Spinal cord (tissue), 10 donors: ENCODE data around the gene GADD45GIP1. TPM values are rescaled to one million over a fixed set of nuclear protein-coding genes. Genes with fewer than 3 reads are reported as not detected.
A peak's percentile ranks its signal among the peaks of the same experiment; 100 is the strongest.
"Not testable (repeated sequence)": the region's sequence is repeated elsewhere in the genome, so short reads cannot be mapped to it uniquely, and the experiment has no call there.

Experiments used
- DNase-seq, 6 donors: peaks; one replicate each; pipeline versions ENCODE4 v3.0.0 to v3.0.0-alpha.2; 2013 to 2015; ENCODE audit warnings: low spot score in 6 of 6, low read depth in 4 of 6
- H3K27ac ChIP-seq: one replicate; pipeline ENCODE4 v1.5.1; 2013; ENCODE audit warnings: low read depth, low read length, control low read depth
- H3K27me3 ChIP-seq: one replicate; pipeline ENCODE4 v1.6.1; 2013; ENCODE audit warnings: low read length; ENCODE audit not compliant: control insufficient read depth, insufficient read depth
- H3K36me3 ChIP-seq: one replicate; pipeline ENCODE4 v1.6.1; 2013; ENCODE audit warnings: low read length; ENCODE audit not compliant: control insufficient read depth, insufficient read depth
- H3K4me1 ChIP-seq: one replicate; pipeline ENCODE4 v1.6.1; 2013; ENCODE audit warnings: low read length; ENCODE audit not compliant: control insufficient read depth, insufficient read depth
- H3K4me3 ChIP-seq: one replicate; pipeline ENCODE4 v1.5.1; 2013; ENCODE audit warnings: low read depth, low read length, control low read depth
- H3K9me3 ChIP-seq: one replicate; pipeline ENCODE4 v1.6.1; 2013; ENCODE audit warnings: low read length; ENCODE audit not compliant: control insufficient read depth, insufficient read depth
- WGBS: methylation state at CpG from one replicate; pipeline ENCODE4 v1.1.5; 2013; ENCODE audit warnings: missing lambda C conversion rate; ENCODE audit not compliant: insufficient coverage; 5-methylcytosine and 5-hydroxymethylcytosine counted together
- polyA plus RNA-seq, 2 donors: library from polyadenylated mRNA; unstranded; fragments of 120-200 nt; gene quantifications; one replicate each; pipeline ENCODE4 v1.2.1, GENCODE V29; 2013; ENCODE audit not compliant: insufficient read length in 2 of 2
- total RNA-seq, 2 donors: library from RNA; depleted of rRNA in 1 of 2; stranded (reverse); fragments of 120-200 nt in 1 of 2; fragments of >200 nt in 1 of 2; gene quantifications; one replicate each; pipeline versions ENCODE4 v1.2.3 to v1.2.4, GENCODE V29; 2013 to 2014
- donor health status: healthy.

Gene GADD45GIP1
- total and polyA plus RNA-seq, 4 donors = 9.7 to 55.6 (median 37.2) TPM

GRCh38 chr19:12935071-12935470, 22.0 kb downstream of the GADD45GIP1 start:
- 96% methylated on average over 8 of the region's 10 CpGs for WGBS
- Histone ChIP-seq H3K27me3 (no peaks in the 10 kb centered on the region), H3K27ac (no peak overlapping the region), H3K4me1 (peaks cover 37% of the 10 kb centered on the region), H3K4me3 (no peak overlapping the region), H3K9me3 (no peaks in the 10 kb centered on the region), H3K36me3 (peaks cover 19% of the 10 kb centered on the region)
- no peak for DNase-seq

- Histone ChIP-seq H3K27me3 (no peaks in the 10 kb centered on the region), H3K9me3 (no peaks in the 10 kb centered on the region), H3K4me1 (peaks cover 29% of the 10 kb centered on the region), H3K36me3 (peaks cover 30% of the 10 kb centered on the region), H3K27ac (peak within 1 kb of the TSS; percentile 63), H3K4me3 (peak within 1 kb of the TSS; percentile 82)
- WGBS = under 1% methylated on average over 42 of the region's 51 CpGs
- peak in 4 of 6 donors; percentile 86 to 98 (median 92) for DNase-seq
These were observed 23.5 kb downstream of the GADD45GIP1 start, which contains the start of gene FARSA for GRCh38 chr19:12933287-12934072. TSS of gene FARSA (minus strand) at chr19:12933711. CDS start at chr19:12933696, 15 bp downstream.

GRCh38 chr19:12932392-12933286, 24.4 kb downstream of the GADD45GIP1 start:
- DNase-seq = no peak
- Histone ChIP-seq H3K27me3 (no peaks in the 10 kb centered on the region), H3K36me3 (peaks cover 38% of the 10 kb centered on the region), H3K4me3 (peak overlapping the region; percentile 82), H3K27ac (peak overlapping the region; percentile 63), H3K9me3 (no peaks in the 10 kb centered on the region), H3K4me1 (peaks cover 24% of the 10 kb centered on the region)
- 30% methylated on average over 16 of the region's 16 CpGs for WGBS

GRCh38 chr19:12930002-12930645, 26.9 kb downstream of the GADD45GIP1 start:
- WGBS = 94% methylated on average over 12 of the region's 19 CpGs
- Histone ChIP-seq H3K9me3 (no peaks in the 10 kb centered on the region), H3K4me1 (peaks cover 16% of the 10 kb centered on the region), H3K4me3 (no peak overlapping the region), H3K27me3 (no peaks in the 10 kb centered on the region), H3K36me3 (peaks cover 62% of the 10 kb centered on the region), H3K27ac (no peak overlapping the region)
- no peak for DNase-seq

DNA sequence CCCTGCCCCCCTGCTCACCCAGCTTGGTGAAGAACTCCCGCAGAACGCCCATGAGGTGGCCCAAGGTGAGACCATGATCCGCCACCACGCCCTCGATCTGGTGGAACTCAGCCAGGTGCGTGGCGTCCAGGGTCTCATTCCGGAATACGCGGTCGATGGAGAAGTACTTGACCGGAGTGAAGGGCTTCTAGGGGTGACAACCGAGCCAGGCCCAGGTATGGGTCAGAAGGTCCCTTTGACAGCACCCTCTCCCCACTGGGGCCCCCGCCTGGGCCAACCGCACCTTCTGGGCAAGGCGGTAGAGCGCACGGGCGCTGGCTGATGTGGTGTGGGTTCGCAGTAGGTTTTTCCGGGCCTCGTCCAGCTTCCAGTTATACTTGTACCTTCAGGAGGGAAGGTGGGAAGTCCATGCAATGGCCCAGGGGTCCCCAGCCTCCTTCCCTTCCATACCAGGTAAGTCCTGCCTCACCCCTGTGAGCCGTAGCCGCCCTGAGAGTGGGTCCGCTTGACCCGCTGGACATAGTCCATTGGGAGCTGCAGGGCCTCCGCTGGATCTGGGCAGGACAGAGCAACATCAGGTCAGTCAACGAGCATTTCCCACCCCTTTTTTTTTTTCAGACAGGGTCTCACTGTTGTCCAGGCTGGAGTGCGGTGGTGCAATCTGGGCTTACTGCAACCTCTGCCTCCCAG, 32.3 kb downstream of the GADD45GIP1 start:
- Histone ChIP-seq H3K9me3 (no peaks in the 10 kb centered on the region), H3K4me1 (no peaks in the 10 kb centered on the region), H3K27ac (no peak overlapping the region), H3K27me3 (no peaks in the 10 kb centered on the region), H3K4me3 (no peak overlapping the region), H3K36me3 (peaks cover 77% of the 10 kb centered on the region)
- WGBS = 96% methylated on average over 18 of the region's 29 CpGs
- DNase-seq = no peak

- no peaks in the 10 kb centered on the region for H3K27me3 ChIP-seq
- WGBS = 100% methylated on average over 2 of the region's 4 CpGs
- H3K4me3 ChIP-seq = no peak overlapping the region
- DNase-seq = no peak
- H3K36me3 ChIP-seq = peaks cover 59% of the 10 kb centered on the region
- H3K9me3 ChIP-seq = no peaks in the 10 kb centered on the region
- no peak overlapping the region for H3K27ac ChIP-seq
- peaks cover 13% of the 10 kb centered on the region for H3K4me1 ChIP-seq
These were observed 34.1 kb downstream of the GADD45GIP1 start for GRCh38 chr19:12922959-12923358.

GRCh38 chr19:12921047-12921446, 36.0 kb downstream of the GADD45GIP1 start:
- Histone ChIP-seq H3K27me3 (no peaks in the 10 kb centered on the region), H3K4me1 (peaks cover 13% of the 10 kb centered on the region), H3K36me3 (peaks cover 40% of the 10 kb centered on the region), H3K27ac (no peak overlapping the region), H3K4me3 (no peak overlapping the region), H3K9me3 (no peaks in the 10 kb centered on the region)
- DNase-seq = no peak
- WGBS = 71% methylated on average over 3 of the region's 3 CpGs

- no peaks in the 10 kb centered on the region for H3K27me3 ChIP-seq
- H3K4me1 ChIP-seq = peaks cover 25% of the 10 kb centered on the region
- 98% methylated on average over 10 of the region's 14 CpGs for WGBS
- H3K9me3 ChIP-seq = no peaks in the 10 kb centered on the region
- DNase-seq = no peak
- no peak overlapping the region for H3K4me3 ChIP-seq
- H3K36me3 ChIP-seq = peaks cover 15% of the 10 kb centered on the region
- H3K27ac ChIP-seq = no peak overlapping the region
These were observed 38.8 kb downstream of the GADD45GIP1 start for GRCh38 chr19:12918253-12918652.

DNA sequence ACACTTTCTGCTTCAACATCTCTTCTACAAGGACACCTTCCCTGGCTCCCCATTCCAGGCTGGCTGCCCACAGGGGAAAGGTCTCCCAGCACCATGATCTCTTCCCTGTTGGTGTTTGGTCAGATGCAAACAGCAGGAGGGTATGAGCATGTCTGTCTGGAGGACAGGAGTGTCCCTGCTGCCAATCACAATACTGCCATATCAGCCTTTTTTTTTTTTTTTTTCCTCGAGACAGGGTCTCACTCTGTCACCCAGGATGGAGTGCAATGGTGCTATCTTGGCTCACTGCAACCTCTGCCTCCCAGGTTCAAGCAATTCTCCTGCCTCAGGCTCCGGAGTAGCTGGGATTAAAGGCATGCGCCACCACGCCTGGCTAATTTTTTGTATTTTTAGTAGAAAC, 41.2 kb downstream of the GADD45GIP1 start:
- not testable (repeated sequence) for DNase-seq, H3K9me3 ChIP-seq, H3K27me3 ChIP-seq, H3K36me3 ChIP-seq, H3K27ac ChIP-seq, H3K4me3 ChIP-seq
- 91% methylated on average over 3 of the region's 4 CpGs for WGBS
- peaks cover 45% of the 10 kb centered on the region for H3K4me1 ChIP-seq
